IMR-90 (cell line): ENCODE measurements around the gene NPAS3. TPM values are rescaled to one million over a fixed set of nuclear protein-coding genes. Genes with fewer than 3 reads are reported as not detected.

Source experiments
- ATAC-seq: fragments of 200-7000 bp; cut with Tn5 transposase; 2 replicates; pipeline ENCODE4 v1.9.1; 2020; ENCODE audit warnings: low read depth, mild to moderate bottlenecking, moderate library complexity
- BruUV-seq: library from RNA; stranded (reverse); fragments of 400-500 nt; replicated peaks from 2 replicates; lab custom pipeline; 2021; lab: Mats Ljungman, UMichigan
- CTCF ChIA-PET: fragments of 300-600 bp; formaldehyde crosslinking; extraction: SDS; loops from one replicate; lab custom pipeline; 2021; ENCODE audit warnings: antibody characterized with exemption; lab: Yijun Ruan, JAX
- POLR2A ChIA-PET: fragments of 300-600 bp; sonication (Branson Sonifier 250); formaldehyde crosslinking; loops from one replicate; lab custom pipeline; 2022; ENCODE audit warnings: antibody characterized with exemption; ENCODE audit not compliant: unreplicated experiment; lab: Charles Lee
- DNase-seq: peaks from one replicate; pipeline ENCODE4 v3.0.0; 2013
- H2AFZ ChIP-seq: replicated peaks from 2 replicates; pipeline ENCODE3; 2013; ENCODE audit warnings: low read length, mild to moderate bottlenecking; ENCODE audit not compliant: poor library complexity
- H2AK5ac ChIP-seq: 2 replicates; pipeline ENCODE4 v1.6.1; 2013; ENCODE audit warnings: low read depth, low read length, inconsistent platforms
- H2AK9ac ChIP-seq: replicated peaks from 2 replicates; pipeline ENCODE3; 2013; ENCODE audit warnings: mild to moderate bottlenecking, low read depth, low read length, moderate library complexity; ENCODE audit not compliant: poor library complexity
- H2BK120ac ChIP-seq: 2 replicates; pipeline ENCODE4 v1.6.1; 2013; ENCODE audit warnings: low read depth, low read length, inconsistent platforms
- H2BK15ac ChIP-seq: 3 replicates; pipeline ENCODE4 v1.6.1; 2013; ENCODE audit warnings: low read depth, low read length, inconsistent platforms
- H2BK20ac ChIP-seq: 2 replicates; pipeline ENCODE4 v1.6.1; 2013; ENCODE audit warnings: low read depth, mild to moderate bottlenecking, inconsistent platforms, low read length, moderate library complexity
- H2BK5ac ChIP-seq: 2 replicates; pipeline ENCODE4 v1.6.1; 2013; ENCODE audit warnings: mild to moderate bottlenecking, low read depth, low read length, inconsistent platforms; ENCODE audit not compliant: poor library complexity, severe bottlenecking
- H3K14ac ChIP-seq: replicated peaks from 2 replicates; pipeline ENCODE4 v1.6.1; 2013; ENCODE audit warnings: low read depth, low read length, inconsistent platforms
- H3K18ac ChIP-seq: 2 replicates; pipeline ENCODE4 v1.6.1; 2013; ENCODE audit warnings: low read depth, low read length, control low read depth
- H3K23ac ChIP-seq: 2 replicates; pipeline ENCODE4 v1.6.1; 2013; ENCODE audit warnings: low read depth, low read length, inconsistent platforms
- H3K27ac ChIP-seq: 2 replicates; pipeline ENCODE4 v1.5.1; 2013; ENCODE audit warnings: mild to moderate bottlenecking, control low read depth, low read length; ENCODE audit not compliant: insufficient read depth
- H3K27me3 ChIP-seq: 2 replicates; pipeline ENCODE4 v1.6.1; 2013; ENCODE audit warnings: low read length; ENCODE audit not compliant: control insufficient read depth, insufficient read depth
- H3K36me3 ChIP-seq: 2 replicates; pipeline ENCODE4 v1.6.1; 2013; ENCODE audit warnings: low read length, mixed read lengths; ENCODE audit not compliant: control insufficient read depth, insufficient read depth
- H3K4ac ChIP-seq: 2 replicates; pipeline ENCODE4 v1.6.1; 2013; ENCODE audit warnings: low read depth, low read length, inconsistent platforms
- H3K4me1 ChIP-seq: 2 replicates; pipeline ENCODE4 v1.6.1; 2013; ENCODE audit warnings: low read length, mixed read lengths; ENCODE audit not compliant: control insufficient read depth, insufficient read depth
- H3K4me2 ChIP-seq: 2 replicates; pipeline ENCODE4 v1.6.1; 2013; ENCODE audit warnings: low read depth, mild to moderate bottlenecking, control low read depth, low read length, moderate library complexity
- H3K4me3 ChIP-seq: 2 replicates; pipeline ENCODE4 v1.5.1; 2013; ENCODE audit warnings: low read depth, mild to moderate bottlenecking, control low read depth, low read length, moderate library complexity; ENCODE audit not compliant: insufficient read depth
- H3K56ac ChIP-seq: 2 replicates; pipeline ENCODE4 v1.6.1; 2013; ENCODE audit warnings: low read length, inconsistent platforms; ENCODE audit not compliant: insufficient read depth; ENCODE audit errors: extremely low read depth
- H3K79me1 ChIP-seq, 2 experiments: 2 replicates each; pipeline ENCODE4 v1.6.1; 2013; ENCODE audit warnings: low read length in 2 of 2, inconsistent platforms in 1 of 2, low read depth in 1 of 2
- H3K9ac ChIP-seq: 2 replicates; pipeline ENCODE4 v1.6.1; 2013; ENCODE audit warnings: low read depth, low read length, control low read depth
- H3K9me1 ChIP-seq: 2 replicates; pipeline ENCODE4 v1.6.1; 2013; ENCODE audit warnings: low read length, inconsistent platforms; ENCODE audit not compliant: insufficient read depth
- H3K9me3 ChIP-seq: 2 replicates; pipeline ENCODE4 v1.6.1; 2013; ENCODE audit warnings: low read length; ENCODE audit not compliant: control insufficient read depth, insufficient read depth
- H4K20me1 ChIP-seq: 2 replicates; pipeline ENCODE4 v1.6.1; 2013; ENCODE audit warnings: low read length, inconsistent platforms; ENCODE audit not compliant: insufficient read depth
- H4K5ac ChIP-seq: 2 replicates; pipeline ENCODE4 v1.6.1; 2013; ENCODE audit warnings: mild to moderate bottlenecking, low read depth, low read length, control low read depth
- H4K8ac ChIP-seq, 2 experiments: 2 replicates each; pipeline ENCODE4 v1.6.1; 2013; ENCODE audit warnings: low read depth in 2 of 2, low read length in 2 of 2, control low read depth in 1 of 2, inconsistent platforms in 1 of 2
- H4K91ac ChIP-seq: 2 replicates; pipeline ENCODE4 v1.6.1; 2013; ENCODE audit warnings: low read depth, low read length, inconsistent platforms; ENCODE audit not compliant: insufficient read depth
- BHLHE40 ChIP-seq: fragments of 150-350 bp; IDR thresholded peaks from 2 replicates; pipeline ENCODE4 v1.6.1; 2016; ENCODE audit warnings: mild to moderate bottlenecking, low read depth, low read length
- CEBPB ChIP-seq: IDR thresholded peaks from 2 replicates; pipeline ENCODE4 v1.6.1; 2012; ENCODE audit warnings: low read depth, low read length, improper control_type of control experiment
- FOS ChIP-seq: fragments of 150-350 bp; IDR thresholded peaks from 2 replicates; pipeline ENCODE4 v1.6.1; 2016; ENCODE audit warnings: low read depth, low read length
- RCOR1 ChIP-seq: IDR thresholded peaks from 2 replicates; pipeline ENCODE4 v1.6.1; 2012; ENCODE audit warnings: mild to moderate bottlenecking, low read length, improper control_type of control experiment; ENCODE audit not compliant: insufficient replicate concordance
- WGBS, 2 experiments: methylation state at CpG; one replicate each; pipeline versions ENCODE4 v1.1.5 to v1.1.7; 2013; ENCODE audit warnings: missing lambda C conversion rate in 2 of 2; ENCODE audit not compliant: insufficient read length in 1 of 2; ENCODE audit errors: extremely low coverage in 2 of 2; 5-methylcytosine and 5-hydroxymethylcytosine counted together
- dilution Hi-C: fragments of 300-500 bp; cut with HindIII; formaldehyde crosslinking; loops from one replicate; pipeline ENCODE4 v1.14.3; 2018; ENCODE audit warnings: low sequenced_read_pairs; ENCODE audit not compliant: unreplicated experiment
- in situ Hi-C: fragments of 300-500 bp; cut with MboI; formaldehyde crosslinking; loops from 3 replicates; pipeline ENCODE4 v1.14.3; 2019; ENCODE audit warnings: low sequenced_read_pairs, inconsistent platforms, mixed read lengths
- intact Hi-C: fragments of 100-400 bp; cut with micrococcal nuclease; formaldehyde crosslinking; loops from 2 replicates; pipeline ENCODE4 v1.10.0; 2022
- polyA plus RNA-seq, 3 experiments: library from polyadenylated mRNA; depleted of rRNA; stranded (reverse); fragments of >200 nt; gene quantifications; 2 replicates each; pipeline ENCODE4 v1.2.3, GENCODE V29; 2012; ENCODE audit warnings: low replicate concordance in 1 of 3
- total RNA-seq: library from RNA; depleted of rRNA; stranded (reverse); fragments of >200 nt; gene quantifications from 2 replicates; pipeline ENCODE4 v1.2.3, GENCODE V29; 2012
- TF ChIP-seq, protein P1 (sequence below): fragments of 150-350 bp; IDR thresholded peaks from 2 replicates; pipeline ENCODE4 v1.6.1; 2016; ENCODE audit warnings: low read depth, mild to moderate bottlenecking, low read length, moderate library complexity, borderline replicate concordance

Gene NPAS3
- total and polyA plus RNA-seq, 2 of the 4 experiments (the other 2 are of a cell fraction): not detected

DNA sequence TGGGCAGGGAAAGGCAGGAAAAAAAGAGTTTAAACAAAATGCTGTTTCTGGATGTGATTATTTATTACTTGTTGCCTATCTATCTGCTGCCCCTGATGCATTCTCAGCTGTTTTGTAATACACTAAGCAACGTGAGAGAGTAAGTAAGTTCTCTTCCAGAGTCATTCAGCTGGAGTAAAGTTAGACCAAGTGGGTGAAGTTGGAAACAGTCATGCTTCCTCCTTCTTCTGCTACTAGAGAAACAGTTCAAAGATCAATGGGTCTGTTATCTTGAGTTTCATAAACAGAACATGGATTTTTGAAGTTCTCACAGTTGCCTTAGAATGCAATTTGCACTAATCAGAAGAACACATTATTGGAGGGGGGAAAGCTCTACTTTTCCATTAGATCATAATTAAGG, 732.9 kb downstream of the NPAS3 start:
- Histone ChIP-seq H3K4me3 (no peak overlapping the region), H3K9me3 (no peaks in the 10 kb centered on the region), H3K36me3 (no peaks in the 10 kb centered on the region), H3K9ac (no peak overlapping the region), H3K23ac (no peak overlapping the region), H3K18ac (no peak overlapping the region), H3K27me3 (no peaks in the 10 kb centered on the region), H3K4ac (no peak overlapping the region), H2BK5ac (no peak overlapping the region), H2AK9ac (no peak overlapping the region), H3K9me1 (no peaks in the 10 kb centered on the region), H2AK5ac (no peak overlapping the region), H3K4me2 (no peak overlapping the region), H2BK120ac (no peak overlapping the region), H3K14ac (no peak overlapping the region), H3K27ac (no peak overlapping the region), H4K91ac (no peak overlapping the region), H2BK15ac (no peak overlapping the region), H4K5ac (no peak overlapping the region), H4K8ac (no peak overlapping the region), H3K79me1 (no peaks in the 10 kb centered on the region), H3K56ac (no peak overlapping the region), H4K20me1 (no peaks in the 10 kb centered on the region), H2AFZ (no peak overlapping the region), H3K4me1 (no peaks in the 10 kb centered on the region), H2BK20ac (no peak overlapping the region)
- no CpG with 5 or more reads among the region's 1 CpG for WGBS, 2 experiments
- dilution Hi-C loops: no loop called here
- DNase-seq: no peak
- no TSS peak for BruUV-seq
- ChIA-PET CTCF (no interaction called here), POLR2A (no interaction called here)
- no peak for ATAC-seq
- TF ChIP-seq CEBPB (no peak), RCOR1 (no peak), FOS (no peak), BHLHE40 (no peak)
- TF ChIP-seq, protein P1, sequence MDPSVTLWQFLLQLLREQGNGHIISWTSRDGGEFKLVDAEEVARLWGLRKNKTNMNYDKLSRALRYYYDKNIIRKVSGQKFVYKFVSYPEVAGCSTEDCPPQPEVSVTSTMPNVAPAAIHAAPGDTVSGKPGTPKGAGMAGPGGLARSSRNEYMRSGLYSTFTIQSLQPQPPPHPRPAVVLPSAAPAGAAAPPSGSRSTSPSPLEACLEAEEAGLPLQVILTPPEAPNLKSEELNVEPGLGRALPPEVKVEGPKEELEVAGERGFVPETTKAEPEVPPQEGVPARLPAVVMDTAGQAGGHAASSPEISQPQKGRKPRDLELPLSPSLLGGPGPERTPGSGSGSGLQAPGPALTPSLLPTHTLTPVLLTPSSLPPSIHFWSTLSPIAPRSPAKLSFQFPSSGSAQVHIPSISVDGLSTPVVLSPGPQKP: no peak
- in situ Hi-C loops: no loop called here
- intact Hi-C loops: no loop called here
